Gastroesophageal sphincter (tissue), 3 donors: ENCODE results near the gene MICU2.

Source experiments
- POLR2AphosphoS5 ChIP-seq: sonication (generic); formaldehyde crosslinking; IDR thresholded peaks from one replicate; pipeline ENCODE4 v1.6.1; 2017; ENCODE audit warnings: antibody characterized with exemption
- TF ChIP-seq, protein P1 (sequence below), 4 experiments: fragments of 200-600 bp in 2 of 4; fragments of 450-650 bp in 2 of 4; sonication (generic) in 1 of 4; IDR thresholded peaks; one replicate each; pipeline ENCODE4 v1.5.1; 2017 to 2019; ENCODE audit warnings: antibody characterized with exemption in 4 of 4, mild to moderate bottlenecking in 2 of 4, moderate library complexity in 2 of 4

DNA sequence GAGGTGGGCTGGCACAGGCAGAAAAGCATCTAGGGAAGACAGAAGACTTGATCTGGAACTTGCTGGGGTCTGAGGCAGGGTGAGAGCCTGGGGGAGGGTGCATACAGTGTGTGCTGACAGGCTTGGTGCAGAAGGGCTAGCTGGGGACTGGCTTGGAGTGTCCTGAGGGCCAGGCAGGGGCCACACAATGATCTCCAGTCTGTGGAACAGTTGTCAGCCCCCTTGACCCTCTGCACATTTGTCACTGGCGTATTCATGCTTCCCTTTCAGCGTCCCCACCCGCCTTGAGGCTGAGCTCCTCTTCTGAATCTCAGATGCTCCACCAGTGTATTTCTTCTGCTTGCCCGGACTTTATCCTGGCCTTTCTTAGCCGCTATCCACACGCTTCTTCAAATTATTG is 2.8 kb upstream of the MICU2 start:
- TF ChIP-seq, protein P1, sequence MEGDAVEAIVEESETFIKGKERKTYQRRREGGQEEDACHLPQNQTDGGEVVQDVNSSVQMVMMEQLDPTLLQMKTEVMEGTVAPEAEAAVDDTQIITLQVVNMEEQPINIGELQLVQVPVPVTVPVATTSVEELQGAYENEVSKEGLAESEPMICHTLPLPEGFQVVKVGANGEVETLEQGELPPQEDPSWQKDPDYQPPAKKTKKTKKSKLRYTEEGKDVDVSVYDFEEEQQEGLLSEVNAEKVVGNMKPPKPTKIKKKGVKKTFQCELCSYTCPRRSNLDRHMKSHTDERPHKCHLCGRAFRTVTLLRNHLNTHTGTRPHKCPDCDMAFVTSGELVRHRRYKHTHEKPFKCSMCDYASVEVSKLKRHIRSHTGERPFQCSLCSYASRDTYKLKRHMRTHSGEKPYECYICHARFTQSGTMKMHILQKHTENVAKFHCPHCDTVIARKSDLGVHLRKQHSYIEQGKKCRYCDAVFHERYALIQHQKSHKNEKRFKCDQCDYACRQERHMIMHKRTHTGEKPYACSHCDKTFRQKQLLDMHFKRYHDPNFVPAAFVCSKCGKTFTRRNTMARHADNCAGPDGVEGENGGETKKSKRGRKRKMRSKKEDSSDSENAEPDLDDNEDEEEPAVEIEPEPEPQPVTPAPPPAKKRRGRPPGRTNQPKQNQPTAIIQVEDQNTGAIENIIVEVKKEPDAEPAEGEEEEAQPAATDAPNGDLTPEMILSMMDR (IDR thresholded peaks at IDR 0.05), result no peak
- no peak for TF ChIP-seq POLR2AphosphoS5
